Femur (tissue), 1 donor: ENCODE data around the gene TRIM52.
"Not testable (repeated sequence)": the region's sequence is repeated elsewhere in the genome, so short reads cannot be mapped to it uniquely, and the experiment has no call there.

Source experiments
- DNase-seq: peaks from one replicate; pipeline ENCODE4 v3.0.0-alpha.2; 2017

TRIM52 gene

GRCh38 chr5:181233088-181233800, 27.7 kb downstream of the TRIM52 start:
- no peak for DNase-seq

- DNase-seq, result no peak
These were observed 28.4 kb downstream of the TRIM52 start for GRCh38 chr5:181232593-181232992.

- no peak for DNase-seq
These were observed 29.5 kb downstream of the TRIM52 start for GRCh38 chr5:181231432-181231831.

- DNase-seq, result no peak
These were observed 30.4 kb downstream of the TRIM52 start for GRCh38 chr5:181230551-181230950.

- DNase-seq, result no peak
These were observed 30.9 kb downstream of the TRIM52 start for GRCh38 chr5:181229996-181230395.

GRCh38 chr5:181224390-181225229, 36.3 kb downstream of the TRIM52 start:
- no peak for DNase-seq

- peak; percentile 83 for DNase-seq
These were observed 37.1 kb downstream of the TRIM52 start for GRCh38 chr5:181223729-181224389.

GRCh38 chr5:181223058-181223728, 37.8 kb downstream of the TRIM52 start, which contains the start of gene TRIM41:
TSS of gene TRIM41 (plus strand) at chr5:181223281. CDS start at chr5:181224000, 719 bp downstream.
- peak; percentile 99 for DNase-seq

- no peak for DNase-seq
These were observed 38.3 kb downstream of the TRIM52 start for GRCh38 chr5:181222630-181223057.

- DNase-seq, result peak; percentile 97
These were observed 38.9 kb downstream of the TRIM52 start for GRCh38 chr5:181221792-181222629.

- no peak for DNase-seq
These were observed 39.7 kb downstream of the TRIM52 start for GRCh38 chr5:181221105-181221791.

- DNase-seq, result no peak
These were observed 40.8 kb downstream of the TRIM52 start for GRCh38 chr5:181220178-181220515.

GRCh38 chr5:181219262-181220177, 41.4 kb downstream of the TRIM52 start:
- DNase-seq, result no peak

- no peak for DNase-seq
These were observed 42.2 kb downstream of the TRIM52 start for GRCh38 chr5:181218795-181219124.

GRCh38 chr5:181217803-181218062, 43.2 kb downstream of the TRIM52 start:
- no peak for DNase-seq

- peak; percentile 65 for DNase-seq
These were observed 43.7 kb downstream of the TRIM52 start for GRCh38 chr5:181217111-181217802.

GRCh38 chr5:181215997-181216989, 44.6 kb downstream of the TRIM52 start:
- DNase-seq, result no peak

- not testable (repeated sequence) for DNase-seq
These were observed 46.7 kb downstream of the TRIM52 start for GRCh38 chr5:181214249-181214648.

GRCh38 chr5:181212934-181213333, 48.0 kb downstream of the TRIM52 start:
- DNase-seq, result no peak
